COLO668 (cell line): ENCODE results near the gene MRPL37.
"Not testable (repeated sequence)": the region's sequence is repeated elsewhere in the genome, so short reads cannot be mapped to it uniquely, and the experiment has no call there.

Experiments
- DNase-seq: peaks from one replicate; lab custom pipeline; 2025; ENCODE audit not compliant: unreplicated experiment; lab: John Stamatoyannopoulos, UW

The MRPL37 gene

GRCh38 chr1:54199765-54200518 lies at the start of gene MRPL37, which contains the start of gene CYB5RL:
Gene MRPL37, plus strand, starts transcription at chr1:54200167. Its CDS starts 77 bp downstream, at chr1:54200244.
Gene CYB5RL, minus strand, starts transcription at chr1:54200030. Its CDS starts 4,414 bp downstream, at chr1:54195616.
- DNase-seq = peak; percentile 99

GRCh38 chr1:54151013-54151412 lies 49.0 kb upstream of the MRPL37 start:
- no peak for DNase-seq

GRCh38 chr1:54152696-54153095 lies 47.3 kb upstream of the MRPL37 start, which contains the start of gene CDCP2:
Gene CDCP2, minus strand, starts transcription at chr1:54153000. Its CDS starts 78 bp downstream, at chr1:54152922.
- DNase-seq = no peak

GRCh38 chr1:54153535-54154439 lies 46.2 kb upstream of the MRPL37 start:
- no peak for DNase-seq

- no peak for DNase-seq
These were observed 43.8 kb upstream of the MRPL37 start for GRCh38 chr1:54156201-54156600.

GRCh38 chr1:54156986-54157385 lies 43.0 kb upstream of the MRPL37 start:
- no peak for DNase-seq

GRCh38 chr1:54157401-54157800 lies 42.6 kb upstream of the MRPL37 start:
- DNase-seq = no peak

GRCh38 chr1:54158071-54158470 lies 41.9 kb upstream of the MRPL37 start:
- no peak for DNase-seq

GRCh38 chr1:54159733-54160316 lies 40.1 kb upstream of the MRPL37 start:
- no peak for DNase-seq

GRCh38 chr1:54160351-54160750 lies 39.6 kb upstream of the MRPL37 start:
- no peak for DNase-seq

- no peak for DNase-seq
These were observed 38.3 kb upstream of the MRPL37 start for GRCh38 chr1:54161495-54162168.

- DNase-seq = no peak
These were observed 36.9 kb upstream of the MRPL37 start for GRCh38 chr1:54163051-54163450.

- DNase-seq = no peak
These were observed 36.4 kb upstream of the MRPL37 start for GRCh38 chr1:54163573-54163972.

GRCh38 chr1:54165146-54165545 lies 34.8 kb upstream of the MRPL37 start:
- no peak for DNase-seq

- not testable (repeated sequence) for DNase-seq
These were observed 33.6 kb upstream of the MRPL37 start for GRCh38 chr1:54166357-54166756.

GRCh38 chr1:54167422-54168139 lies 32.4 kb upstream of the MRPL37 start:
- DNase-seq = no peak

- no peak for DNase-seq
These were observed 31.6 kb upstream of the MRPL37 start for GRCh38 chr1:54168206-54168965.

- no peak for DNase-seq
These were observed 30.9 kb upstream of the MRPL37 start for GRCh38 chr1:54169068-54169467.

GRCh38 chr1:54171016-54171415 lies 29.0 kb upstream of the MRPL37 start:
- no peak for DNase-seq
